Endothelial cell (in vitro differentiated cells): ENCODE results near the gene SLC18B1. TPM values are rescaled to one million over a fixed set of nuclear protein-coding genes. Genes with fewer than 3 reads are reported as not detected.
A peak's percentile ranks its signal among the peaks of the same experiment; 100 is the strongest.

Source experiments
- DNase-seq: peaks from one replicate; pipeline ENCODE4 v3.0.0; 2021; ENCODE audit warnings: low spot score
- H3K27ac Mint-ChIP-seq: one replicate; pipeline ENCODE4 v1.8.0; 2021; ENCODE audit warnings: mixed read lengths, inconsistent platforms; ENCODE audit not compliant: unreplicated experiment
- H3K27me3 Mint-ChIP-seq: one replicate; pipeline ENCODE4 v1.8.0; 2021; ENCODE audit warnings: mild to moderate bottlenecking, moderate library complexity, mixed read lengths, inconsistent platforms; ENCODE audit not compliant: unreplicated experiment
- H3K36me3 Mint-ChIP-seq: one replicate; pipeline ENCODE4 v1.8.0; 2021; ENCODE audit warnings: mild to moderate bottlenecking, low read depth, mixed read lengths, inconsistent platforms; ENCODE audit not compliant: unreplicated experiment
- H3K4me1 Mint-ChIP-seq: one replicate; pipeline ENCODE4 v1.8.0; 2021; ENCODE audit warnings: mild to moderate bottlenecking, mixed read lengths, inconsistent platforms; ENCODE audit not compliant: unreplicated experiment
- H3K4me3 Mint-ChIP-seq: one replicate; pipeline ENCODE4 v1.8.0; 2021; ENCODE audit warnings: mild to moderate bottlenecking, mixed read lengths, inconsistent platforms; ENCODE audit not compliant: unreplicated experiment
- H3K9me3 Mint-ChIP-seq: one replicate; pipeline ENCODE4 v1.8.0; 2021; ENCODE audit warnings: mixed read lengths, inconsistent platforms; ENCODE audit not compliant: unreplicated experiment
- CTCF ChIP-seq: fragments of 200-600 bp; sonication (generic); IDR thresholded peaks from one replicate; pipeline ENCODE4 v1.5.0; 2021; ENCODE audit warnings: antibody characterized with exemption; ENCODE audit not compliant: unreplicated experiment
- total RNA-seq: library from RNA; stranded (reverse); fragmentation: NEBNext Ultra II Directional; extraction: Animal tissue kit (Norgen Biotek cat#: 25700); gene quantifications from one replicate; pipeline ENCODE4 v1.2.1, GENCODE V29; 2021; ENCODE audit not compliant: unreplicated experiment

SLC18B1 gene
- total RNA-seq, 1 donor from 2014 or later = 11.1 TPM

- Mint-ChIP-seq H3K4me3 (no peak overlapping the region), H3K36me3 (no peaks in the 10 kb centered on the region), H3K9me3 (no peaks in the 10 kb centered on the region), H3K4me1 (no peaks in the 10 kb centered on the region), H3K27ac (no peak overlapping the region), H3K27me3 (peaks cover 2% of the 10 kb centered on the region)
- no peak for DNase-seq
- no peak for TF ChIP-seq CTCF
Measured at GRCh38 chr6:132800656-132801055, 2.2 kb upstream of the SLC18B1 start.

- H3K9me3 Mint-ChIP-seq = no peaks in the 10 kb centered on the region
- peak; percentile 72 for DNase-seq
- peak overlapping the region; percentile 77 for H3K27ac Mint-ChIP-seq
- TF ChIP-seq CTCF = peak; percentile 62
- no peaks in the 10 kb centered on the region for H3K27me3 Mint-ChIP-seq
- H3K36me3 Mint-ChIP-seq = no peaks in the 10 kb centered on the region
- H3K4me3 Mint-ChIP-seq = peak overlapping the region; percentile 82
- H3K4me1 Mint-ChIP-seq = no peaks in the 10 kb centered on the region
Measured at GRCh38 chr6:132798869-132799538, 567 bp upstream of the SLC18B1 start.

DNA sequence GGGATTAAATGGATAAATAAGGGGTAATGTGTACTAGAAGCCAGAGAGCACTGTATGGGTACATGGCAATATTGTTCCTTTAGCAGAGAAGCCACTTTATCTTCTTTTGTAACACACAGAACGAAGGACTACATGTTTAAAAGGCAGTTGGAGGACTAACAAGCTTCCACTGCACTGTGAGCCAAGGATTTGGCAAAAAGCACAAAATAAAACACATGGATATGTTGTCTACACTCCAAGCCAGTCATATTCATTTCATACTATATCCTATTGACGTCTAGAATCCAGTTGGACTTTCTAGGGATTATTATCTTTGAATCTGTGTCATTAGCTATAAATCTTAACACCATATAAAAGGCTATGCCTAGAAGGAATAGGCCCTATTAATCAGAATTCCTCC is 3.0 kb downstream of the SLC18B1 start:
- no peak for TF ChIP-seq CTCF
- Mint-ChIP-seq H3K27ac (no peak overlapping the region), H3K36me3 (peaks cover 6% of the 10 kb centered on the region), H3K9me3 (no peaks in the 10 kb centered on the region), H3K4me1 (peaks cover 10% of the 10 kb centered on the region), H3K27me3 (no peaks in the 10 kb centered on the region), H3K4me3 (no peak overlapping the region)
- no peak for DNase-seq

DNA sequence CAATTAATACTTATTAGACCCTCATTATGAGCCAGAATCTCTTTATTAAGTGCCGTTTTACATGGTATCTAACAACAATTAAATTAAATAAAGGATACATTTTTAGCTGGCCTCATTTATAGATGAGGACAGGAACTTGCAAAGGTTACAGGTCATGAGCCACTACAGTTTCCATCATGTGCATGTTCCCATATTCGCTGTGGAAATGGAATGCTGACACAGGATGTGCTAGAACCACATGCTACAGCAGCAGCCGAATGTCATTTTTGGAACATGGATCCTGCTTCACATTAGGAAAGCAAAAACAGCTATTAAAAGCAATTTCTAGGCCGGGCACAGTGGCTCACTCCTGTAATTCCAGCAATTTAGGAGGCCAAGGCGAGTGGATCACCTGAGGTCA is 5.9 kb downstream of the SLC18B1 start:
- DNase-seq = no peak
- peaks cover 6% of the 10 kb centered on the region for H3K36me3 Mint-ChIP-seq
- H3K27ac Mint-ChIP-seq = no peak overlapping the region
- H3K9me3 Mint-ChIP-seq = no peaks in the 10 kb centered on the region
- no peak for TF ChIP-seq CTCF
- H3K4me3 Mint-ChIP-seq = no peak overlapping the region
- H3K4me1 Mint-ChIP-seq = peaks cover 18% of the 10 kb centered on the region
- H3K27me3 Mint-ChIP-seq = no peaks in the 10 kb centered on the region

GRCh38 chr6:132790450-132790849 is 8.0 kb downstream of the SLC18B1 start:
- Mint-ChIP-seq H3K36me3 (peaks cover 6% of the 10 kb centered on the region), H3K9me3 (no peaks in the 10 kb centered on the region), H3K27ac (peak overlapping the region; percentile 76), H3K4me1 (peaks cover 18% of the 10 kb centered on the region), H3K27me3 (no peaks in the 10 kb centered on the region), H3K4me3 (no peak overlapping the region)
- no peak for TF ChIP-seq CTCF
- DNase-seq = no peak
